Fibroblast of mammary gland (primary cell): ENCODE results near the gene PRDX1.

ENCODE experiments used
- DNase-seq: peaks from one replicate; pipeline ENCODE4 v3.0.0-alpha.2; 2010; ENCODE audit warnings: low read depth
- H3K4me3 ChIP-seq: 2 replicates; pipeline ENCODE4 v1.5.1; 2011; ENCODE audit warnings: low read depth, mild to moderate bottlenecking, low read length, moderate library complexity; ENCODE audit not compliant: control insufficient read depth
- TF ChIP-seq, protein P1 (sequence below): conservative IDR thresholded peaks from 2 replicates; pipeline ENCODE4 v1.5.1; 2011; ENCODE audit warnings: low read depth, low read length, inconsistent platforms; ENCODE audit not compliant: control insufficient read depth, insufficient read depth

The PRDX1 gene

DNA sequence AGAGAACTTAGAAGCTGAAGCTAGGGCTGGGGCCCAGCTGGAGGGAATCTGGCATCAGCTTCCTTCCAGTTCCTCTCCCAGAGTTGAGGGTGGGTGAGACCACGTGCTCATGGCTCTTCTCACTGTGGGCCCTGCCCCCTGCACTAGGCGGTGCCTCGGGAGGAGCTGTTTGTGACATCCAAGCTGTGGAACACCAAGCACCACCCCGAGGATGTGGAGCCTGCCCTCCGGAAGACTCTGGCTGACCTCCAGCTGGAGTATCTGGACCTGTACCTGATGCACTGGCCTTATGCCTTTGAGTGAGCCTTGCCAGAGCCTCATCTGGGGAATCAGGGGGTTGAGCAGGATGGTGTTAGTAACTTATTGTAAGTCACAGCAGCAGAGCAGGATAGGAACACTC is 45.0 kb upstream of the PRDX1 start:
- H3K4me3 ChIP-seq, result no peak overlapping the region
- DNase-seq, result peak; percentile 32
- TF ChIP-seq, protein P1, sequence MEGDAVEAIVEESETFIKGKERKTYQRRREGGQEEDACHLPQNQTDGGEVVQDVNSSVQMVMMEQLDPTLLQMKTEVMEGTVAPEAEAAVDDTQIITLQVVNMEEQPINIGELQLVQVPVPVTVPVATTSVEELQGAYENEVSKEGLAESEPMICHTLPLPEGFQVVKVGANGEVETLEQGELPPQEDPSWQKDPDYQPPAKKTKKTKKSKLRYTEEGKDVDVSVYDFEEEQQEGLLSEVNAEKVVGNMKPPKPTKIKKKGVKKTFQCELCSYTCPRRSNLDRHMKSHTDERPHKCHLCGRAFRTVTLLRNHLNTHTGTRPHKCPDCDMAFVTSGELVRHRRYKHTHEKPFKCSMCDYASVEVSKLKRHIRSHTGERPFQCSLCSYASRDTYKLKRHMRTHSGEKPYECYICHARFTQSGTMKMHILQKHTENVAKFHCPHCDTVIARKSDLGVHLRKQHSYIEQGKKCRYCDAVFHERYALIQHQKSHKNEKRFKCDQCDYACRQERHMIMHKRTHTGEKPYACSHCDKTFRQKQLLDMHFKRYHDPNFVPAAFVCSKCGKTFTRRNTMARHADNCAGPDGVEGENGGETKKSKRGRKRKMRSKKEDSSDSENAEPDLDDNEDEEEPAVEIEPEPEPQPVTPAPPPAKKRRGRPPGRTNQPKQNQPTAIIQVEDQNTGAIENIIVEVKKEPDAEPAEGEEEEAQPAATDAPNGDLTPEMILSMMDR, result no peak

DNA sequence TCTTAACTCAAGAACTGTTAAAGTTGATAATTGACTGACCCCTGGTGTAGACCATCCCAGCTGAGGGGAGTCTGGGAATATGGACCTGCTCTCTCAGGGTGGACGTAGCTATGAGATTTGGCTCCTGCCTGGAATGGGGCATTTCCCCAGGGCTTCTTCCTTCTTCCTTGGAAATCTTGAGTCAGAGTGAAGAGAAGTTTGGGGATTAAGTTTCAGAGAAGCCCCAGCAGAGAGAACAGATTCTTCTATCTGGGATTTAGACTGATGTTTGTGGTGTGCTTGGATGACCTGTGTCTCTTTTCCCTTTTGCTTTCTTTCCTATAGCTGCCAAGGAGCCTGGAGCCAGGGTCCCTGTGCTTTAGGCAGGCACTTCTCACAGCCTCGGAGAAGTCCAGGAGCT is 42.2 kb upstream of the PRDX1 start:
- TF ChIP-seq, protein P1, result no peak
- no peak for DNase-seq
- H3K4me3 ChIP-seq, result no peak overlapping the region

DNA sequence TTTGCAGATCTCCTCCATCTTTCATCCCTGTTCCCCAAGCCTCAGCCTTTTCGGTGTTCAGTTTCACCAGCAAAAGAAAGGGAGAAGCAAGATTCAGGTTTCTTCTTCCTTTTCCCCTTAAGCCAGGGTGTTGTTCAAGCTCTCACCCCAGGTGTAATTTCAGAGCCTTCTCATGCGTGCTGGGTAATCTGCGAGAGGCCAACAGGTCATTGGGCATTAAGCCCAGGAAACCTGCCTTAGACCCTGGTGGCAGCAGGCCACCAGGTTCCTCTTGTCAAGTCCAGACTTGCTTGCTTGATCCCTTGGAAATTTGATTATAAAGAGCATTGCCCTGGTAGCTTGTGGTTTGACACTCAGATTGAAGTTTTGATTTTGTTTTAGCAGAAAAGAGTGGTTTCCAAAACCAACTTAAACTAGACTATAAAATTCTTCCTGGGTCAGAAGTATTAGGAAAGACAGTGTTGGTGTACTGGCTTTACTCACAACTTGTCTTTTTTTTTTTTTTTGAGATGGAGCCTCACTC is 35.8 kb upstream of the PRDX1 start:
- TF ChIP-seq, protein P1, result no peak
- no peak for DNase-seq

DNA sequence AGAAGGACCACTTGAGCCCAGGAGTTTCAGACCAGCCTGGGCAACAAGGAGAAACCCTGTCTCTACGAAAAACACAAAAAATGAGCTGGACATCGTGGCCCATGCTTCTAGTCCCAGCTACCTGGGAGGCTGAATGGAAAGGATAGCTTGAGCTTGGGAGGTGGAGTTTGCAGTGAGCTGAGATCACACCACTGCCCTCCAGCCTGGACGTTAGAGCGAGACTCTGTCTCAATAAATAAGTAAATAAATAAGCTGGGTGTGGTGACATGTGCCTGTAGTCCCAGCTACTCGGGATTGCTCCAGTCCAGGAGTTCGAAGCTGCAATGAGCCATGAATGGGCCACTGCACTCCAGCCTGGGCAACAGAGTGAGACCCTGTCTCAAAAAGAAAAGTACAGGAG is 32.5 kb upstream of the PRDX1 start:
- no peak for DNase-seq
- H3K4me3 ChIP-seq, result no peak overlapping the region
- TF ChIP-seq, protein P1, result no peak

More for the DNA sequence above, 35.8 kb upstream of the PRDX1 start:
- H3K4me3 ChIP-seq, result no peak overlapping the region

DNA sequence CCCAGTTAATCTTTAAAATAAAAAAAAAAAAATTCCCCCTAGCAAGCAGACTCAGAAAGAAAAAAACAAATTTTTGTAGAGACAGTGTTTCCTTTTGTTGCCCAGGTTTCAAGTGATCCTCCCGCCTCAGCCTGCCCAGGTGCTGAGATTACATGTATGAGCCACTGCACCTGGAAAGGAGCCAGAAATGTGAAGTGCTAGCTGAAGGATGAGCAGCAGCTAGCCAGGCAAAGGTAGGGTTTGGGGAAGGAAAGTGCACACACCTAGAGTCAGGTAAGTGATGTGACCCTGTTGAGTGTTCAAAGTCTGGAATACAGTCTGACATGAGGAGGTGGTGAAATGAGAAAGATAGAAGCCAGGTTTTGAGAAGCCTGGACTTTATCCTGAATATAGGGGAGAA is 30.6 kb upstream of the PRDX1 start:
- DNase-seq, result no peak
- H3K4me3 ChIP-seq, result no peak overlapping the region

DNA sequence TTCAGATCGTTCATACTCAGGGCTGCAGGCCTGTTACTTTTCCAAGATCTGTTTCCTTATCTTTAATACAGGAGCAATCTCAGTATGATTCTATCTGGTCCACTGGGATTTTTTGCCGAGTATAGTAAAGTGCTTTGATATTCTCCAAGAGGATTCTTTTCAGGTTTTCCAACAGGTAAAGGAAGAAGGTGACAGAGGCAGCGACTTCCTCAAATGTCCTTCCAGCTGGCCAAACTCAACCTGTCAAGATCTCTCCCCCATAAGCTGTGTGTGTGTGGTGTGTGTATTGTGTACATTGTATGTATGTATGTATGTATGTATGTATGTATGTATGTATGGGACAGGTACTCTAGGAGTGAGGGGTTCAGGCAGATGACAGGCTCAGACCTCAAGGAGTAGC is 30.0 kb upstream of the PRDX1 start:
- DNase-seq, result no peak
- TF ChIP-seq, protein P1, result no peak
- peak overlapping the region; percentile 98 for H3K4me3 ChIP-seq

More for the DNA sequence above, 30.6 kb upstream of the PRDX1 start:
- TF ChIP-seq, protein P1, result no peak
